Measurements from ENCODE around the gene ERC1.
"Not testable (repeated sequence)": the region's sequence is repeated elsewhere in the genome, so short reads cannot be mapped to it uniquely, and the experiment has no call there.

The ERC1 gene

DNA sequence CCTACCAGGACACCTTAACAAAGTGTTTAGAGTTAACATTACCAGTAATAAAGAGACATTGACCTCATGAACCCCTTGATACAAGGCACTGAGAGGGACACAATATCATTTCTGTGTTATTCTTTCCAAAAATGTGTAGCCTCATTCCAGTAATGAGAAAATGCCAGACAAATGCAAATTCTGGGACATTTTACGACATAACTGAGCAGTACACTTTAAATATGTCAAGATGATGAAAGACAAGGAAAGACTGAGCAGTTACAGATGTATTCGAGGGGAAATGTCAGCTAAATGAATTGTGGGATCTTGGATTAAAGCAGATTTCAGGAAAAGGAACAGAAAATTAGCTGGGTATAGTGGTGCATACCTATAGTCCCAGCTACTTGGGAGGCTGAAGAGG is 255.6 kb downstream of the ERC1 start:
- no peak for DNase-seq

DNA sequence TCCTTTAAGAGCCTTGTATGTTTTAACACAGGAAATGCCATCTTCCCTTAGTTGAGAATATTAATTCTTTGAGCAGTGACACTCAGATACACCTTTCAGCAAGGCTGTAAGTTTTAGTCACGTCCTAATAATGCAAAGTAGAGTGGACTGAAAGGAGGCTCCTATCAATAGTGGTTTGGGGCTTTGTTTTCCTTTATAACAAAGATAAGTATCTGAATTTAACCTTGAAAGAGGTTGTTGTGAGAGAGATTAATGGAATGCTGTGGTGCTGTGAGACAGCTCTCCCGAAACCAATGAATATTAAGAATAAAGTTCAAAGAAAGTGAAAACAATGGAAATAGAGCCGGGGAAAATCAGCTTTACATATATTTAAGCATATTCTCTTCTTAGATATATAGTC is 259.6 kb downstream of the ERC1 start:
- DNase-seq, result no peak

GRCh38 chr12:1252758-1253157 is 261.7 kb downstream of the ERC1 start:
- DNase-seq, result no peak

GRCh38 chr12:1255125-1255524 is 264.1 kb downstream of the ERC1 start:
- not testable (repeated sequence) for DNase-seq

DNA sequence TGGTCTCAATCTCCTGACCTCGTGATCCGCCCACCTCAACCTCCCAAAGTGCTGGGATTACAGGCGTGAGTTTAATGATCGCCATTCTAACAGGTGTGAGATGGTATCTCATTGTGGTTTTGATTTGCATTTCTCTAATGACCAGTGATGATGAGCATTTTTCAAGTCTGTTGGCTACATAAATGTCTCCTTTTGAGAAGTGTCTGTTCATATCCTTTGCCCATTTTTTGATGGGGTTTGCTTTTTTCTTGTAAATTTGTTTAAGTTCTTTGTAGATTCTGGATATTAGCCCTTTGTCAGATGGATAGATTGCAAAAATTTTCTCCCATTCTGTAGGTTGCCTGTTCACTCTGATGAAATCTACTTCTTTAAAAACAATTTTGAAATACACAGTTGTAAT is 264.8 kb downstream of the ERC1 start:
- not testable (repeated sequence) for DNase-seq

DNA sequence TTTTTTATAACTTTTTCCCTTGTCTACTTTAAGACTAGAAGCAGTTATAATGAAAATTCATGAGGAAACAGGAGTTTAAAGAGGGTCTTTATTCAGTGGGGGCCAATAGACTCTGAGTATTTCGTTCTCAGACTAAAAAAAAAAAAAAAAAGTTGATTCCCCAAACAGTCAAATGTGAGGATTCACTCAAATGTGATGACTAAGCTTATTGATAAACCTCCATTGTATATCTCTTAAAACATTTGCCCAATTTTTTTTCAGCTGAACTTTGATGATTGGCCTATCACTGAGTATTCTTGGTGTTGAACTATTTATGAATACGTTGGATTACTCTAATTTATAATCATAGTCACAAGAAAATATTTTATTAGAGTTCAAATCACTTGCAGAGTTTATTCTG is 265.3 kb downstream of the ERC1 start:
- DNase-seq, result no peak

DNA sequence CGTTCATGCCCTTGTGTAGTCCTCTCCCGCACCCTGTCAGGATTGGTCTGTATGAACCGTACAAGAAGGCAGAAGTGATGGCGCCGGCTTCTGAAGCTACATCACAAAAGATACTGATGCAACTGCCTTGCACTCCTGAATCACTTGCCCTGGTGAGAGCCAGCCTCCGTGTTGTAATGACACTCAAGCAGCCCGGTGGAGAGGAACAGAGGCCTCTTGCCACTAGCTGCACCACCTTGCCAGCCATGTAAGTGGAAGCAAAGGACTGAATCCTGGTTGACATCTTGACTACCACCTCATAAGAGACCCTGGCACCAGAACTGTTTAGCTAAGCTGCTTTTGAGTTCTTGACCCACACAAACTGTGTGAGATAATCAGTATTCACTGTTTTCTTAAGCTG is 266.0 kb downstream of the ERC1 start:
- no peak for DNase-seq

- no peak for DNase-seq
Observed at GRCh38 chr12:1262011-1262410, 271.0 kb downstream of the ERC1 start.

DNA sequence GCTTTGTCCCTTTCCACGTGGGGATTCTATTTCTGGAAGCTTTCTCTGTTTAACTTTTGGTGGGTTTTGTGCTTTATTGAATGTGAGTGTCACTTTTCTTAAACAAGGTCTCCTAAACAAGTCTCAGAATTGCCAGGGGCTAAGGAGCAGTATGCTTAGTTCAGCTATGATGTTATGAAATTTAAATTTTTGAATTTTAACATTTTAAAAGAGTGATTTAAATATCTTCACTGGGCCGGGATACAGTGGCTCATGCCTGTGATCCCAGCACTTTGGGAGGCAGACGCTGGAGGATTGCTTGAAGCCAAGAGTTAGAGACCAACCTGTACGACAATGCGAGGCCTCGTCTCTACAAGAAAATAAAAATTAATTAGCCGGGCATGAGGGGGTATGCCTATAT is 276.2 kb downstream of the ERC1 start:
- no peak for DNase-seq

DNA sequence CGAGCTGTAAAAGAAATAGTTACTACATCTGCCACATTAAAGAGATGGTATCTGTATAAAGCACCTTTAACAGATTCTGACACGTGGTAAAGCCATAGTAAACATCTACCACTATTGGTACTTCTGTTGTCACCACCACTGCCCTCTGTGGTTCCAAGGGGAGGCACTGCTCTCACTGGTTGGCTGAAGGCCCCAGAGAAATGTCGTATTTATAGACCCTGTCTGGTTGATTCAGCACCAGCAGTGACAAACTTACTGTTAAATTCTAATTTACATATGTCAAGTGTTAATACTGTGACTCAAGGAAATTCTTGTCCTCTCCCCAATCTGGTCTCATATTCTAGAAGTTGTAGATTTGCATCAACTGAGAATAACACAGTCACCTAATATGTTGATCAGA is 281.1 kb downstream of the ERC1 start:
- no peak for DNase-seq

GRCh38 chr12:1273051-1273450 is 282.0 kb downstream of the ERC1 start:
- DNase-seq, result no peak

GRCh38 chr12:1277905-1278304 is 286.9 kb downstream of the ERC1 start:
- DNase-seq, result no peak

DNA sequence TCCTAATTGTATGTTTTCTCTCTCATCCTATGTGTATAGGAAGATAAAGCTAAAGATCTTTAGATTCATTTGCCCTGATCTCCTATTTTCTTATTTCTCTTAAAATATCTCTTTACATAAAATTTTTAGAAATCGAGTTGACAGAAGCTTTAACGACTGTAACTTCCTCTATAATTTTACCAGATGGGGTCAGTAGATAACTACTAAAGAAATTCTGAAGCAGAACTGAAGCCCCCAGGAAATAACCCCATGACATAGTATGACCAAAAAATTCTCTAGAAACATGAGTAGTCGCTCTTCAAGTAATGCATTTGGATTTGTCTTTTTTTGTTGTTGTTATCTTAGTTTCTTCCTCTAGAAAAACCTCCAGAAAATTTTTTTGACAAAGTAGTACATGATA is 288.0 kb downstream of the ERC1 start:
- DNase-seq, result no peak

DNA sequence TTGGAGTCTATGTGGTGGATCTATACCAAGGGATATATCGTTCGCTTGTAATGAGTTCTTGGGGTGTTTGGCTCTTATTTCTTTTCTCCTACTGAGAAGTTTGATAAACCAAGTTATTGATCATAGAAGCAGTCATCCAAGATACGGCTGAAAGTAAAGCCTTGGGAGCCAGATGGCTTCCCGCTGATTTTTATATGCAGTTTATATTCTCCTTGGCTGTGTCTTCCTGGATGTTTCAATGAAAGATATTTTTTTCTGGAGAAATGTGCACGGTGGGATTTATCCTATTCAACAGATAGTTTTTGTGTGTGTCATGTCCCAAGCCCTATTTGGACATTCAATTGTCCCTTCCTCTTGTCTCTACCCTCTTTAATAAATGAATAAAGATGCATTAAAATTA is 289.0 kb downstream of the ERC1 start:
- no peak for DNase-seq

GRCh38 chr12:1281683-1282366 is 290.8 kb downstream of the ERC1 start:
- DNase-seq, result no peak

DNA sequence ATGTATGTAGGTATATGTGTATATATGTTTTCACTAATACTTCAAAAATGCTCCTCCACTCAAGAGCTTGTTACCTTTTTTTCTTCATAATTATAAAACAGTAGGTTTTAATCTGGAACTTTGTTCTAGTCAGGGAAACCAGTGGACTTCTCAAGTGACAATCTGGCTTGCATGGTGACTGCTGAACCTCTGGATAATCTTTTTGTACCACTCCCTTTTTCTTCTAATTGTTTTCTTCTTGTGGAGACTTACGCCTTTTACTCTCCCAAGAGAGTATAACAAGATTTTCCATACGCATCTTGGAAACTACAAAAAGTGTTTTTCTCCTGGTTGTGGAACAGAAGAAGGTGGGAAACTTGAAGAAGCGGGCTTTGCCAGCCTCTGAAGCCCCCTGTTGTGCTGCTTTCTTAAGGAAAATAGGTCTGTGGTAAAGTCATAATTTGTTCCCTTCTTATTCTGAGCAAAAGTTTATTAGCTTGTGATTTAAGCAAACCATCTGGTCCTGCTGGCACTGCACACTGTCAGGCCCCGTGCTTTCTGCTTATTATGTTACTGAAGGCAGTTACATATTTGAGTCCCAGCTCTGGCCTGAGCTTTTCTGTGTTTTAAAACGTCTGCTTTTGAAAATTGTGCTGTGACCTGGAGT is 291.8 kb downstream of the ERC1 start:
- DNase-seq, result no peak

DNA sequence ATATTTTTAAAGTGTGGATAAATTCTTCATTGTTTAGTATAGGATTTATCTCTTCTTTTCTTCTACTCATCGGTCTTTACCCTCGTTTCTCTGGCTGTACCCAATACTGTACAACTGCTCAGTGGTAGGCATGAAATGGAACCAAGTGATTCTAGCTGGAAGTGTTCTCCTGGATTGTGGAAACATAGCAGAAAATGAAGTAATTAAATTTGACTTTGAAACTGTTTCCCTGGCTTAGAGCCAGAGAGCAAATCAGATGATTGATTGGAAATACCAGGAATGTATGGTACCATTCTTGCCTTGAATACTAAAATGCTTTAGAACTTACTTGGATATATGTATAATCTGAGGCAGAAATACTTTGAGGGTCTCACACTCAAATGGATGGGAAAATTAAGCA is 292.3 kb downstream of the ERC1 start:
- no peak for DNase-seq

DNA sequence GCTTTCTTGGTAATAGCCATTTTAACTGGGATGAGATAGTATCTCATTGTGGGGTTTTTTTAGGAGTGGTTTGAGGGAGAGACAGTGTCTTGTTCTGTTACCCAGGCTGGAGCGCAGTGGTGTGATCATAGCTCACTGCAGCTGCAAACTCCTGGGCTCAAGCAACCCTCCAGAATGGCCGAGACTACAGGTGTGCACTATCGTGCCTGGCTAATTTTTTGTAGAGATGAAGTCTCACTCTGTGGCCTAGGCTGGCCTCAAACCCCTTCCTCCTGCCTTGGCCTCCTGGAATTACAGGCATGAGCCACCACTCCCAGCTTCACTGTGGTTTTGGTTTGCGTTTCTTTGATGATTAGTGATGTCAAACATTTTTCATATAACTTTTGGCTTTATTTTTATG is 293.6 kb downstream of the ERC1 start:
- DNase-seq, result no peak

- DNase-seq, result no peak
Observed at GRCh38 chr12:1287446-1287975, 296.5 kb downstream of the ERC1 start.

- DNase-seq, result no peak
Observed at GRCh38 chr12:1288333-1288732, 297.3 kb downstream of the ERC1 start.

DNA sequence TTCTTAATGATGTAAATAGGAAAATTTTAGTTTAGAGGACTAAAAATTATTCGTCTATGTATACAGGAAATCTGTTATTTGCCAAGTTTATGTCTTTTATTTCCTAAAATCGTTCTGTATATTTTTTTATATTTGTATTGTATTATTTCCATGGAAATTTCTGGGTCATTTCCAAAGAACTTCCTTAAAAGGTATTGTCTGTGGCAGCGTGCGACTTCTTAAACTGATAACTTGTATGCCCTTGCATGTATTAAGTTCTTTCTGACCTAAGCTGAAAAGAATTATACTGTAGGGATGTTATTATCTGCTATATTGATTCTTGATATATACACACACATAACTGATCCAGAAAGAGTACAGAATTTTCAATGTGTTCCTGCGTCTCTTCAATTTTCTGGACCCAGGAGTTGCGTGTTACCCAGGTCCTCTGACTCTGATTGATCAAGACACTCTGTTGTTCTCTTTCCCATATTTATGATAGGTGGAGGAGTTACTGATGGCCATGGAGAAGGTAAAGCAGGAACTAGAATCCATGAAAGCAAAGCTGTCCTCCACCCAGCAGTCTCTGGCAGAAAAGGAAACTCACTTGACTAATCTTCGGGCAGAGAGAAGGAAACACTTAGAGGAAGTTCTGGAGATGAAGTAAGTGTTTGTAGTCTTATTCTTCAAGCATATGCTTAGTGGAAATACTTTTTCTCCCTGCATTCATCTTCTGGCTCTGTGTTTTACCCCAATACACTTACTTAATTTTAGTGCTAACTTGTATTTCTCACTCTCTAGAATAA is 298.5 kb downstream of the ERC1 start:
- no peak for DNase-seq

DNA sequence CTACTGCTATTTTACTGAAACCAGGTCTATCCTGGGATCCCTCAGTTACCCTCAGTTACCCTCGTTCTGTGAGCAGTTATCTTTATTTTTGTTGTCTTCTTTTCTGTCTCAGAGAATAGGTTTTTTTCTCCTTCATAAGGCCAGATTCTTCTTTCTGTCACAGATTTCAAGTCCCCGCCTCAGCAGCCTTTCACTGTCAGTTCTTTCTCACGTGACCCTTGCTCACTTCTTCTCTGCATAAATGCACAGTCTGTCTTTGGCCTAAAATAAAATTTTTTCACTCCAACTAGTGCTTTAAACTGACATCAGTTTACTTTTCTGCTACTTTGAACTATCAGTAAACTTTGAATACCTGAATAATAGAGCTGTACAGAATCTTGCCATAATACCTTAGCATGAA is 299.7 kb downstream of the ERC1 start:
- DNase-seq, result no peak

- no peak for DNase-seq
Observed at GRCh38 chr12:1291601-1292332, 300.7 kb downstream of the ERC1 start.

Data from stimulated activated naive CD4-positive, alpha-beta T cell treated with Interleukin-2 at 50 U/mL for 16 hours (primary cell).